GM21381 (cell line): Measurements from ENCODE around the gene UBE2N.
A peak's percentile ranks its signal among the peaks of the same experiment; 100 is the strongest.

ENCODE experiments used
- ATAC-seq: cut with Tn5 transposase; IDR thresholded peaks from one replicate; pipeline ENCODE4 v1.9.1; 2021; ENCODE audit warnings: mild to moderate bottlenecking, moderate library complexity; ENCODE audit not compliant: unreplicated experiment

Gene UBE2N

GRCh38 chr12:93441617-93442410 is at the start of gene UBE2N:
Gene UBE2N, minus strand, starts transcription at chr12:93441947. Its CDS starts 63 bp downstream, at chr12:93441884.
- ATAC-seq, result peak; percentile 80

DNA sequence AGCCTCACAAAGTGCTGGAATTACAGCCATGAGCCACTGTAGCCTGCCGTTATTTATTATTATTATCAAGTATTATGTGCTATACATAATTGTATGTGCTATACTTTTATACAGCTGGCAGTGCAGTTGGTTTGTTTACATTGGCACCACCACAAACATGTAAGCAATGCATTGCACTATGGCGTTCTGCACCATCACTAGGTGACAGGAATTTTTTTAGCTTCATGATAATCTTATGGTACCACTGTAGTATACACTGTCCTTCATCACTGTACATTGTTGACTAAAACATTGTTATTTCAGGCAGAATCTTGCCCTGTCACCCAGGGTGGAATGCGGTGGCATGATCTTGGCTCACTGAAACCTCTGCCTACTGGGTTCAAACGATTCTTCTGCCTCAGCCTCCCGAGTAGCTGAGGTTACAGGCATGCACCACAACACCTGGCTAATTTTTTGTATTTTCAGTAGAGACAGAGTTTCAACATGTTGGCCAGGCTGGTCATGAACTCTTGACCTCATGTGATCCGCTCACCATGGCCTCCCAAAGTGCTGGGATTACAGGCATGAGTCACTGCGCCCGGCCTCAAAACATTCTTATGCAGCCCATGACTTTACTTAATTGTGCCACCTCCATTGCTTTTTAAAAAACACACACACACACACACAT is 42.7 kb upstream of the UBE2N start:
- no peak for ATAC-seq

GRCh38 chr12:93483151-93483807 is 41.5 kb upstream of the UBE2N start:
- ATAC-seq, result no peak

- no peak for ATAC-seq
These were observed 41.0 kb upstream of the UBE2N start for GRCh38 chr12:93482721-93483120.

DNA sequence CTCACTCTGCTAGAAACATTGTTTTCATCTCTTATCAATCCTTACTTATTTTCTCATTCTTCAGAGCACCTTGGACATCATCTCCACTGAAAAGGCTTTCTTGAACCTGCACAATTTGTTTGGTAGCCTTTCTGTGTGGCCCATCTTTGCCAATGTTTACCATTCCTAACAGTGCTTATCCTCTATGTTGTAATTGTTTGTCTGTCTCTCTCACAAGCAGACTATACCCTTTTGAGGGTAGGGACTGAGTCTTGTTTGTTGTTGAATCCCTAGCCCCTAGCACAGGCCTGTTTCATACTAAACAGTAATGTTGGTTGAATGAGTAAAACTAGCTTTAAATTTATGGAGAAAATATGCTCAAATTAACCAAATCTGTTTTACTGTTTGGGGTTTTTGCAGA is 34.8 kb upstream of the UBE2N start:
- ATAC-seq, result no peak

DNA sequence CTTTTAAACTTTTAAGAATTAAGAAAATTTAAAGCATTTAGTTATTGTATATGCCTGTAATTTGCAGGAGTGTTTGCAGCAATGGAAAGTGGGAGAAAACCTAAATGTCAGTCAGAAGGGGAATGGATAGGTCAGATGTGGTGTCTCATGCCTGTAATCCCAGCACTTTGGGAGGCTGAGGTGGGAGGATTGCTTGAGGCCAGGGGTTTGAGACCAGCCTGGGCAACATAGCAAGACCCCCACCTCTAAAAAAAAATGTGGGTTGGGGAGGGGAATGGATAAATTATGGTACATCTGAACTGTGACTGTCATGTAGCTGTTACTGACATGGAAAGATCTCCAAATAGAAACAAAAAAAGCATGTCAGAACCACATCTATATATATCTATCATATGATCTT is 27.6 kb upstream of the UBE2N start:
- ATAC-seq, result no peak

DNA sequence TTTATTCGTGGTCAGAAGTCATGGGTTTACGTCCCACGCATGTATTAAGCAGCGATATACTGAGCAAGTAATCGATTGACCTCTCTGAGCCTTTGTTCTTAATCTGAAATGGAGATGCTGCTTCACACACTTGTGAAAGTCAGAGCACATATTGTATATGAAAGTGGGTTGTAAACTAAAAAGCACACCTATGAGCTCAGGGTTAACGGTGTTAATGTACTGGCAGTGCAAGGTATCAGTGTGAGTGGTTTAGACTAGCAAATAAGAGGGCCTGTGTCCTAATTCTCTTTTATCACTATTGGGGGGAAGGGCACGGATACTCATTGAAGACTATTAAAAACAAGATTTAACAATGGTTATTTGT is 26.2 kb upstream of the UBE2N start:
- ATAC-seq, result peak; percentile 19

DNA sequence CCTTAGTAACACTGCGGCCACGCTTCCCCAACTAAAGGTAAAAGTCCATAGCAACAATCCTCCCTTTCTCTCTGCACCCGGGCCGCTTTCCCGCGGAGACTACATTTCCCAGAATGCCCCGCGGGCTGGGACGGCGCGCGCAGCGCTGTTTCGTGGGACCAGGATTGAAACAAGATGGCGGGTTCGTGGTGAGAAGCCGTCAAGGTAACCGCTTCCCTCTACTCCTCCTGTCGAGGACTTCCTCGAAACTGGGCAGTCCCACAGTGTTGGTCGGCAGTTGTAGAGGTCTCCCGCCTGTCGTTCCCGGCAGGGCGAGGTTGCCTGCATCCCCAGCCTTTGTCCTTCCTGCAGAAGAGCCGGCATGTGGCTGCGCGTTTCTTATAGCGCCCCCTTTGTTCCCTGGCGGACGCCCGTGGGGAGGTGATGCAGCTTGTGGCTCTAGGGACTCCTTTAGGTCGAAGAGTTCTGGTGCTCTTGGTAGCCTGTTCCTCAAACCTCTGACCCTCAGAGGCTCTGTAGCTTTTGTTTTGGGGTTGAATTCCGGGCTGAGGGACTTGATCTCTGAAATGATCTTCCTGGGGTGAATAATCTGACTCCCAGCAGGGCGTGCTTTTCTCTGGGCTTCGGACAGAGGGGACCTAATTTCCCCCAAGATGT is 25.7 kb upstream of the UBE2N start, which contains the start of gene MRPL42:
TSS of gene MRPL42 (plus strand) at position 164 of the 657 bp plus-strand sequence. CDS start 1,772 bp downstream, outside the sequence.
- ATAC-seq, result peak; percentile 89

GRCh38 chr12:93466625-93467350 is 25.0 kb upstream of the UBE2N start:
- no peak for ATAC-seq

DNA sequence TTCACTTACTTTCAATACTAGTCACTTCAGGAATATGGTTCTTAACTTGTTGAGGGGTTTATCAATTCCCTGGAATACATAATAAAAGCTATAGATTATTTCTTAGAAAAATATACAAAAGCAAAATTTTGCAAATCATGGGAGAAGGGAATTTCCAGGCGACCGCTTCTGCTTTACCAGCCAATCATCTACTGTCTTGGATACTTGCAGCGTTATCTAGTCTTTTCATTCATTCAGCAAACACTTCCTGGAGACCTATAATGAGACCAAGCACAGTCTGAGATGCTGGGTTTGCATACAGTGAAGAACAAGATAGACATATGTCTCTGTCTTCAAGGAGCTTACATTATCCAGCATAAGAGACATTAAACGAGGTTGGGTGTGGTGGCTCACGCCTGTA is 24.1 kb upstream of the UBE2N start:
- ATAC-seq, result no peak

DNA sequence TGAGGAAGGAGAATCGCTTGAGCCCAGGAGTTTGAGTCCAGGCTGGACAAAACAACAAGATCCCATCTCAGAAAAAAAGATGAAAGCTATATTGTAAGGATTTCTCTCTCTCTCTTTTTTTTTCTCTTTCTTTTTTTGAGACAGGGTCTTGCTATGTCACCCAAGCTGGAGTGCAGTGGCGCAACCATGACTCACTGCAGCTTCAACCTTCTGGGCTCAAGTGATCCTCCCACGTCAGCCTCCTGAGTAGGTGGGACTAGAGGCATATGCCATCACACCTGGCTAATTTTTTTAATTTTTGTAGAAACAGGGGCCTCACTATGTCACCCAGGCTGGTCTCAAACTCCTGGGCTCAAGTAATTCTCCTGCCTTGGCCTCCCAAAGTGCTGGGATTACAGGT is 19.8 kb upstream of the UBE2N start:
- ATAC-seq, result no peak

- no peak for ATAC-seq
These were observed 19.2 kb upstream of the UBE2N start for GRCh38 chr12:93460902-93461301.

- ATAC-seq, result no peak
These were observed 18.3 kb upstream of the UBE2N start for GRCh38 chr12:93460003-93460402.

DNA sequence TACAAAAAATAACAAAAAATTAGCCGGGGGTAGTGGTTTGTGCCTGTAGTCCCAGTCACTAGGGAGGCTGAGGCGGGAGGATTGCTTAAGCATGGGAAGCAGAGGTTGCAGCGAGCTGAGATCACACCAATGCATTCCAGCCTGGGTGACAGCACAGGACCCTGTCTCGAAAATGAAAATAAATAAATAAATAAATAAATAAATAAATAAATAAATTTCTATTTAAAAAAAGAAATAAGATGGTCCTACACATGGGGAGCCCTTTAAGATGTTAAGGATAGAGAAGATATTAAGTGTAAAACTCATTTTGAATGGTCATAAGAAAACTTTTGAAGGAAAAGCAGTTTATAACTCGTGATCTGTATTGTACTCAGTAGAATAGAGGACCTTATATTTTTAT is 17.4 kb upstream of the UBE2N start:
- no peak for ATAC-seq

- ATAC-seq, result no peak
These were observed 14.3 kb upstream of the UBE2N start for GRCh38 chr12:93456077-93456476.

DNA sequence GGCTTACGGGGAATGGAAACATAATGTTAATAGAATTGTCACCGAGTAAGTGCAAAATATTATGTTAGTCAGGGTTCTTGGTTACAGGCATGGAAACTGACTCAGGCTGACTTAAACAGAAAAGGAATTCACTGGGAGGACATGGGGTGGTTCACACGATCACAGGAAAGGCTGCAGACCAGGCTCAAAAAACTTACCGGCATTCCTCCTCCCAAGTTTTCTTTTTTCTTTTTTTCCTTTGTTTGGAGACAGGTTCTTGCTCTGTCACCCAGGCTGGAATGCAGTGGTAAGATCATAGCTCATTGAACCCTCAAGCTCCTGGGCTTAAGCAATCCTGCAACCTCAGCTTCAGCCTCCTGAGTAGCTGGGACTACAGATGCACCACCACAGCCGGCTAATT is 11.9 kb upstream of the UBE2N start:
- ATAC-seq, result no peak

- no peak for ATAC-seq
These were observed 9.8 kb upstream of the UBE2N start for GRCh38 chr12:93451423-93452158.

- peak; percentile 56 for ATAC-seq
These were observed 7.5 kb upstream of the UBE2N start for GRCh38 chr12:93449277-93449676.

GRCh38 chr12:93448796-93449195 is 7.0 kb upstream of the UBE2N start:
- no peak for ATAC-seq
